GM12878 (cell line): ENCODE measurements around the gene COL4A4. TPM values are rescaled to one million over a fixed set of nuclear protein-coding genes. Genes with fewer than 3 reads are reported as not detected.

Experiments used
- ATAC-seq: fragments of 200-7000 bp; cut with Tn5 transposase; 3 replicates; pipeline ENCODE4 v1.9.1; 2020; ENCODE audit warnings: mild to moderate bottlenecking, moderate library complexity
- BruUV-seq: library from RNA; stranded (reverse); fragments of 400-500 nt; replicated peaks from 2 replicates; lab custom pipeline; 2021; lab: Mats Ljungman, UMichigan
- CTCF ChIA-PET: fragments of 300-600 bp; sonication (Branson Sonifier 250); formaldehyde crosslinking; extraction: SDS; loops from one replicate; lab custom pipeline; 2021; ENCODE audit warnings: inconsistent platforms; lab: Yijun Ruan, JAX
- POLR2A ChIA-PET: fragments of 350-600 bp; formaldehyde crosslinking; extraction: SDS; loops from one replicate; lab custom pipeline; 2021; ENCODE audit warnings: inconsistent platforms; lab: Charles Lee
- RAD21 ChIA-PET: fragments of 300-600 bp; sonication (Branson Sonifier 250); formaldehyde crosslinking; loops from one replicate; lab custom pipeline; 2023; ENCODE audit warnings: antibody characterized with exemption; ENCODE audit not compliant: unreplicated experiment; lab: Charles Lee
- SMC1A ChIA-PET: fragments of 300-600 bp; sonication (Branson Sonifier 250); formaldehyde crosslinking; loops from one replicate; lab custom pipeline; 2023; ENCODE audit not compliant: unreplicated experiment, uncharacterized antibody; lab: Charles Lee
- DNase-seq: peaks from one replicate; pipeline ENCODE4 v3.0.0-alpha.2; 2011; ENCODE audit warnings: low read depth, low spot score
- FAIRE-seq: peaks from 3 replicates; lab custom pipeline; 2011; peaks lifted over from hg19 to GRCh38; lab: Jason Lieb, UNC
- H2AFZ ChIP-seq: 2 replicates; pipeline ENCODE4 v1.6.0; 2011; ENCODE audit warnings: low read depth, low read length, control low read depth; ENCODE audit not compliant: control insufficient read depth
- H3K27ac ChIP-seq: 2 replicates; pipeline ENCODE4 v1.5.1; 2011; ENCODE audit warnings: control low read depth; ENCODE audit not compliant: control insufficient read depth, insufficient read depth
- H3K27me3 ChIP-seq, 2 experiments: replicated peaks in 1 of 2; 2 replicates each; pipeline versions ENCODE4 v1.6.0 to v1.6.1; 2011; ENCODE audit warnings: low read length in 1 of 2; ENCODE audit not compliant: control insufficient read depth in 2 of 2, insufficient read depth in 2 of 2
- H3K36me3 ChIP-seq, 2 experiments: 2 replicates each; pipeline ENCODE4 v1.5.1; 2011; ENCODE audit warnings: low read length in 1 of 2; ENCODE audit not compliant: control insufficient read depth in 2 of 2, insufficient read depth in 2 of 2
- H3K4me1 ChIP-seq: 2 replicates; pipeline ENCODE4 v1.6.1; 2011; ENCODE audit warnings: mild to moderate bottlenecking, low read length, moderate library complexity, mixed read lengths; ENCODE audit not compliant: control insufficient read depth, insufficient read depth
- H3K4me2 ChIP-seq: 2 replicates; pipeline ENCODE4 v1.6.0; 2011; ENCODE audit warnings: control low read depth; ENCODE audit not compliant: control insufficient read depth, insufficient read depth
- H3K4me3 ChIP-seq: fragments of 200-600 bp; sonication (generic); 2 replicates; pipeline ENCODE4 v1.5.1; 2016
- H3K79me2 ChIP-seq: 2 replicates; pipeline ENCODE4 v1.6.0; 2011; ENCODE audit warnings: low read length; ENCODE audit not compliant: control insufficient read depth, insufficient read depth
- H3K9ac ChIP-seq: 2 replicates; pipeline ENCODE4 v1.8.0; 2011; ENCODE audit warnings: low read length, control low read depth, mixed read lengths; ENCODE audit not compliant: control insufficient read depth, insufficient read depth
- H3K9me3 ChIP-seq: replicated peaks from 3 replicates; pipeline ENCODE4 v1.5.1; 2011; ENCODE audit warnings: mild to moderate bottlenecking, low read length; ENCODE audit not compliant: control insufficient read depth, insufficient read depth
- H4K20me1 ChIP-seq: 2 replicates; pipeline ENCODE4 v1.6.0; 2011; ENCODE audit not compliant: control insufficient read depth, insufficient read depth
- BRCA1 ChIP-seq: IDR thresholded peaks from 2 replicates; pipeline ENCODE4 v1.6.1; 2011; ENCODE audit warnings: low read depth, low read length, improper control_type of control experiment
- CHD4 ChIP-seq: fragments of 200-600 bp; sonication (generic); IDR thresholded peaks from 2 replicates; pipeline ENCODE4 v1.6.1; 2016; ENCODE audit warnings: mild to moderate bottlenecking
- FOS ChIP-seq: IDR thresholded peaks from 3 replicates; pipeline ENCODE4 v1.6.1; 2011; ENCODE audit warnings: borderline replicate concordance; ENCODE audit not compliant: insufficient read length; ENCODE audit errors: extremely low read depth
- IKZF2 ChIP-seq, 2 experiments: fragments of 450-650 bp; IDR thresholded peaks; 2 replicates each; pipeline ENCODE4 v1.6.1; 2017; ENCODE audit warnings: mild to moderate bottlenecking in 2 of 2, moderate library complexity in 2 of 2
- JUNB ChIP-seq: IDR thresholded peaks from 2 replicates; pipeline ENCODE4 v1.6.1; 2016; ENCODE audit warnings: antibody characterized with exemption, mild to moderate bottlenecking
- NFYA ChIP-seq: IDR thresholded peaks from 2 replicates; pipeline ENCODE4 v1.6.1; 2011; ENCODE audit warnings: low read depth, mild to moderate bottlenecking, low read length, improper control_type of control experiment, borderline replicate concordance
- PAX5 ChIP-seq: IDR thresholded peaks from 2 replicates; pipeline ENCODE4 v1.6.1; 2011; ENCODE audit warnings: low read depth, low read length, borderline replicate concordance
- RUNX3 ChIP-seq: IDR thresholded peaks from 2 replicates; pipeline ENCODE4 v1.6.1; 2012; ENCODE audit warnings: low read length, inconsistent platforms
- SMAD1 ChIP-seq: fragments of 450-650 bp; IDR thresholded peaks from 2 replicates; pipeline ENCODE4 v1.6.1; 2018; ENCODE audit warnings: mild to moderate bottlenecking, low read depth; ENCODE audit not compliant: partially characterized antibody
- STAT3 ChIP-seq: IDR thresholded peaks from 2 replicates; pipeline ENCODE4 v1.6.1; 2011; ENCODE audit warnings: low read depth, low read length, improper control_type of control experiment
- TARDBP ChIP-seq: IDR thresholded peaks from 2 replicates; pipeline ENCODE4 v1.6.1; 2016; ENCODE audit warnings: borderline replicate concordance
- TBL1XR1 ChIP-seq: IDR thresholded peaks from 2 replicates; pipeline ENCODE4 v1.6.1; 2012; ENCODE audit warnings: low read depth, low read length, improper control_type of control experiment
- TCF3 ChIP-seq: IDR thresholded peaks from 2 replicates; pipeline ENCODE4 v1.6.1; 2012; ENCODE audit warnings: low read depth, mild to moderate bottlenecking, low read length, borderline replicate concordance; ENCODE audit not compliant: insufficient read depth
- WRNIP1 ChIP-seq: IDR thresholded peaks from 2 replicates; pipeline ENCODE4 v1.6.1; 2011; ENCODE audit warnings: low read depth, low read length, improper control_type of control experiment, borderline replicate concordance
- WGBS: methylation state at CpG from one replicate; pipeline ENCODE4 v1.1.6; 2016; ENCODE audit warnings: low lambda C conversion rate; ENCODE audit not compliant: insufficient replicate concordance, insufficient coverage; ENCODE audit errors: missing lambda C conversion rate; 5-methylcytosine and 5-hydroxymethylcytosine counted together
- in situ Hi-C: fragments of 300-500 bp; cut with MboI; formaldehyde crosslinking; loops from 9 replicates; pipeline ENCODE4 v1.14.3; 2018; ENCODE audit warnings: mixed read lengths
- intact Hi-C: fragments of 100-400 bp; cut with micrococcal nuclease; formaldehyde crosslinking; loops from one replicate; pipeline ENCODE4 v1.14.2; 2022; ENCODE audit not compliant: unreplicated experiment
- polyA plus RNA-seq, 11 experiments: library from polyadenylated mRNA; depleted of rRNA in 4 of 11; unstranded in 6 of 11; stranded (reverse) in 5 of 11; fragments of >200 nt; fragmentation: Nextera tagmentation in 4 of 11; fragmentation: Illumina TruSeq in 1 of 11; extraction: Ambion mirVana in 4 of 11; extraction: Trizol in 1 of 11; gene quantifications; 1 replicate in 1 of 11; 2 replicates in 10 of 11; pipeline versions ENCODE4 v1.2.1 to v1.2.3, GENCODE V29; 2011 to 2016; ENCODE audit warnings: inconsistent platforms in 2 of 11, missing spikeins in 2 of 11, low read depth in 1 of 11
- total RNA-seq, 4 experiments: library from RNA; depleted of rRNA in 3 of 4; stranded (reverse); fragments of >200 nt in 3 of 4; fragmentation: Illumina TruSeq in 1 of 4; extraction: Trizol in 1 of 4; gene quantifications; 2 replicates each; pipeline versions ENCODE4 v1.2.1 to v1.2.3, GENCODE V29; 2013 to 2021
- TF ChIP-seq, protein P1 (sequence below): fragments of 450-650 bp; conservative IDR thresholded peaks from 2 replicates; pipeline ENCODE4 v1.6.1; 2017; ENCODE audit warnings: mild to moderate bottlenecking, moderate library complexity
- TF ChIP-seq, protein P2 (sequence below): IDR thresholded peaks from 2 replicates; pipeline ENCODE4 v1.6.1; 2011; ENCODE audit warnings: borderline replicate concordance, low read depth, mild to moderate bottlenecking, moderate library complexity, low read length; ENCODE audit not compliant: insufficient read depth, poor library complexity, severe bottlenecking

Gene COL4A4
- total and polyA plus RNA-seq, 10 of the 15 experiments (the other 5 are each of a cell fraction or from before 2014, with no cell fraction given) = 0.19 to 4.0 (median 2.1) TPM

DNA sequence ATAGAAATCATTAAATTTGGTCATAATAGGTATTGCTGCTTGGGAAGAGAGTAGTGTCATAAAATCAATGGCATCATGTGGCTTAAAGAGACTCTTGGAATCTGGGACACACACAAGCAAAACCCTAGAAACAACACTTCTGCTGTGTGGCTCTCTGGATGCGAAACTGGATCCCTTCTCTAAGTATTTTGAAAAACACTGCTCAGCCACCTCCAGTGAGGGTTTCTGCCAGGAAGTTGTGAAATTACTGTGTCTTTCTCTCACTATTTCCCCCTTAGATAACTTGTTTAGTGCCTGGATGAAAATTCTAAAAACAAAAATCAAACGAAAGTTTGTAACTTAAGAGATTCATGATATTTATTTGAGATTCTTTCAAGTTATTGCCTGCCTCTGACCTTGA, 164.3 kb downstream of the COL4A4 start:
- 100% methylated on average over 2 of the region's 2 CpGs for WGBS
- ChIA-PET SMC1A (interaction anchor here (0.7 to 1.5 kb wide), 2 partner anchors 17 to 18 kb away, joined by 3 read pairs; no protein-coding TSS in a partner anchor), CTCF (no interaction called here), POLR2A (no interaction called here), RAD21 (no interaction called here)
- Histone ChIP-seq H3K27me3 (no peaks in the 10 kb centered on the region), H3K36me3 (peaks cover 2 to 3% of the 10 kb centered on the region in 2 experiments; a peak in 3 of 4 replicates), H4K20me1 (no peaks in the 10 kb centered on the region), H2AFZ (no peak overlapping the region), H3K27ac (no peak overlapping the region), H3K9ac (no peak overlapping the region), H3K4me1 (no peaks in the 10 kb centered on the region), H3K79me2 (no peaks in the 10 kb centered on the region), H3K4me2 (no peak overlapping the region), H3K4me3 (no peak overlapping the region), H3K9me3 (no peaks in the 10 kb centered on the region)
- intact Hi-C loops (no loop called here), in situ Hi-C loops (loop anchor here (25.0 kb wide), 1 partner anchor 787 kb away; no protein-coding TSS in a partner anchor)
- FAIRE-seq = no peak
- no peak for TF ChIP-seq PAX5
- TF ChIP-seq WRNIP1 = no peak
- no peak for DNase-seq
- no peak for ATAC-seq
- no TSS peak for BruUV-seq

DNA sequence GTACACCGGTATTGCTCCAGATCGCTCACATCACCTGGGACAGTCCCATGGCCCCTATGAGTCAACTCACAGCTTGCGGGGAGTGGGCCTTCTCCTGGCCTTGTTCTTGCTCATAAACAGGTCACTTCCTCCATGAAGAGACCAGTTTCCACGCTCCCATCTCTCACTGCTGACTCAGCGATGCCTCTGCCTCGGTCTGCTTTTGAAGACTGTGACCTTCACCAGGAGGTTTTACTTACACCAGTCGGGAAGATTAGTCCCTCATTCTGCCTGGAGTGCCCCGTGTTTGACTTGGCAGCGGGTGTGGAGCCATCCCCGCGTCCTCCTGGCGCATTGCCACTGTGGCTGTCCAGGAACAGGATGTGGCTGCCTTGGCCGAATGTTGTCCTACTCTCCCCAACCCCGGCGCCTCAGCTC, 168.4 kb downstream of the COL4A4 start:
- Histone ChIP-seq H4K20me1 (no peaks in the 10 kb centered on the region), H3K36me3 (peaks cover 2 to 8% of the 10 kb centered on the region in 2 experiments; a peak in 3 of 4 replicates), H2AFZ (no peak overlapping the region), H3K27me3 (no peaks in the 10 kb centered on the region), H3K9me3 (no peaks in the 10 kb centered on the region), H3K4me2 (no peak overlapping the region), H3K79me2 (no peaks in the 10 kb centered on the region), H3K4me3 (no peak overlapping the region), H3K9ac (no peak overlapping the region), H3K4me1 (no peaks in the 10 kb centered on the region), H3K27ac (no peak overlapping the region)
- CTCF ChIA-PET = interaction anchor here (0.8 kb wide), 1 partner anchor 10 kb away, joined by 3 read pairs; no protein-coding TSS in a partner anchor
- DNase-seq = no peak
- RAD21 ChIA-PET = no interaction called here
- no peak for FAIRE-seq
- no TSS peak for BruUV-seq
- intact Hi-C loops (no loop called here), in situ Hi-C loops (loop anchor here (25.0 kb wide), 1 partner anchor 783 kb away; no protein-coding TSS in a partner anchor)
- POLR2A ChIA-PET = no interaction called here
- SMC1A ChIA-PET = no interaction called here
- ATAC-seq = no peak
- WGBS = 61% methylated on average over 15 of the region's 15 CpGs
- TF ChIP-seq, protein P1, sequence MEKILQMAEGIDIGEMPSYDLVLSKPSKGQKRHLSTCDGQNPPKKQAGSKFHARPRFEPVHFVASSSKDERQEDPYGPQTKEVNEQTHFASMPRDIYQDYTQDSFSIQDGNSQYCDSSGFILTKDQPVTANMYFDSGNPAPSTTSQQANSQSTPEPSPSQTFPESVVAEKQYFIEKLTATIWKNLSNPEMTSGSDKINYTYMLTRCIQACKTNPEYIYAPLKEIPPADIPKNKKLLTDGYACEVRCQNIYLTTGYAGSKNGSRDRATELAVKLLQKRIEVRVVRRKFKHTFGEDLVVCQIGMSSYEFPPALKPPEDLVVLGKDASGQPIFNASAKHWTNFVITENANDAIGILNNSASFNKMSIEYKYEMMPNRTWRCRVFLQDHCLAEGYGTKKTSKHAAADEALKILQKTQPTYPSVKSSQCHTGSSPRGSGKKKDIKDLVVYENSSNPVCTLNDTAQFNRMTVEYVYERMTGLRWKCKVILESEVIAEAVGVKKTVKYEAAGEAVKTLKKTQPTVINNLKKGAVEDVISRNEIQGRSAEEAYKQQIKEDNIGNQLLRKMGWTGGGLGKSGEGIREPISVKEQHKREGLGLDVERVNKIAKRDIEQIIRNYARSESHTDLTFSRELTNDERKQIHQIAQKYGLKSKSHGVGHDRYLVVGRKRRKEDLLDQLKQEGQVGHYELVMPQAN = no peak
- TF ChIP-seq JUNB = peak; percentile 33; the same call in 1 of the 2 replicates
- no peak for TF ChIP-seq FOS
- TF ChIP-seq RUNX3 = peak; percentile 27; the same call in 1 of the 2 replicates
- no peak for TF ChIP-seq TBL1XR1
- no peak for TF ChIP-seq NFYA
- no peak for TF ChIP-seq SMAD1
- TF ChIP-seq, protein P2, sequence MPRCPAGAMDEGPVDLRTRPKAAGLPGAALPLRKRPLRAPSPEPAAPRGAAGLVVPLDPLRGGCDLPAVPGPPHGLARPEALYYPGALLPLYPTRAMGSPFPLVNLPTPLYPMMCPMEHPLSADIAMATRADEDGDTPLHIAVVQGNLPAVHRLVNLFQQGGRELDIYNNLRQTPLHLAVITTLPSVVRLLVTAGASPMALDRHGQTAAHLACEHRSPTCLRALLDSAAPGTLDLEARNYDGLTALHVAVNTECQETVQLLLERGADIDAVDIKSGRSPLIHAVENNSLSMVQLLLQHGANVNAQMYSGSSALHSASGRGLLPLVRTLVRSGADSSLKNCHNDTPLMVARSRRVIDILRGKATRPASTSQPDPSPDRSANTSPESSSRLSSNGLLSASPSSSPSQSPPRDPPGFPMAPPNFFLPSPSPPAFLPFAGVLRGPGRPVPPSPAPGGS = peak; percentile 72
- no peak for TF ChIP-seq CHD4
- TF ChIP-seq TCF3 = no peak
- no peak for TF ChIP-seq IKZF2 (IDR thresholded peaks at IDR 0.05)
- TF ChIP-seq TARDBP = no peak
- TF ChIP-seq BRCA1 = no peak
- no peak for TF ChIP-seq STAT3
